Sigmoid colon (tissue), 7 donors: Measurements from ENCODE around the gene PSMA5. TPM values are rescaled to one million over a fixed set of nuclear protein-coding genes. Genes with fewer than 3 reads are reported as not detected.

Source experiments
- DNase-seq: peaks from one replicate; pipeline ENCODE4 v3.0.0-alpha.2; 2019
- H3K27ac ChIP-seq, 4 donors: fragments of 200-600 bp; sonication (generic); one replicate each; pipeline ENCODE4 v1.5.1; 2016 to 2019; ENCODE audit warnings: mild to moderate bottlenecking in 1 of 4
- H3K27me3 ChIP-seq, 3 donors: fragments of 200-600 bp; sonication (generic); one replicate each; pipeline ENCODE4 v1.5.1; 2019; ENCODE audit warnings: mild to moderate bottlenecking in 1 of 3
- H3K36me3 ChIP-seq, 4 donors: fragments of 200-600 bp; sonication (generic); one replicate each; pipeline ENCODE4 v1.5.1; 2016 to 2019
- H3K4me1 ChIP-seq, 4 donors: fragments of 200-600 bp; sonication (generic); one replicate each; pipeline ENCODE4 v1.5.1; 2017 to 2019
- H3K4me3 ChIP-seq, 4 donors: fragments of 200-600 bp; sonication (generic); one replicate each; pipeline ENCODE4 v1.5.1; 2017 to 2019; ENCODE audit warnings: mild to moderate bottlenecking in 2 of 4, moderate library complexity in 1 of 4
- H3K9me3 ChIP-seq, 4 donors: fragments of 200-600 bp in 3 of 4; sonication (generic) in 3 of 4; one replicate each; pipeline versions ENCODE4 v1.5.1 to v1.6.1; 2013 to 2019
- EP300 ChIP-seq, 4 donors: sonication (generic); formaldehyde crosslinking; IDR thresholded peaks; one replicate each; pipeline ENCODE4 v1.6.1; 2017; ENCODE audit warnings: antibody characterized with exemption in 4 of 4
- POLR2A ChIP-seq, 2 donors: fragments of 450-650 bp; IDR thresholded peaks; one replicate each; pipeline ENCODE4 v1.6.1; 2016; ENCODE audit warnings: antibody characterized with exemption in 2 of 2, mild to moderate bottlenecking in 2 of 2, moderate library complexity in 2 of 2
- POLR2AphosphoS5 ChIP-seq, 4 donors: sonication (generic); formaldehyde crosslinking; IDR thresholded peaks; one replicate each; pipeline ENCODE4 v1.6.1; 2017; ENCODE audit warnings: antibody characterized with exemption in 4 of 4
- WGBS, 2 donors: extraction: QIAGEN DNeasy Blood & Tissue Kit; methylation state at CpG; one replicate each; pipeline ENCODE4 v1.1.7; 2013; 5-methylcytosine and 5-hydroxymethylcytosine counted together
- intact Hi-C: fragments of 100-400 bp; cut with DNase I; formaldehyde crosslinking; loops from one replicate; pipeline ENCODE4 v1.15.1; 2023
- polyA plus RNA-seq, 3 donors: library from polyadenylated mRNA; stranded (reverse); fragments of 200-250 nt; gene quantifications; one replicate each; pipeline ENCODE4 v1.2.3, GENCODE V29; 2013
- total RNA-seq, 4 donors: library from RNA; depleted of rRNA; stranded (reverse); fragments of >200 nt; gene quantifications; one replicate each; pipeline ENCODE4 v1.1.0, GENCODE V29; 2016
- TF ChIP-seq, protein P1 (sequence below), 4 experiments: fragments of 450-650 bp in 3 of 4; fragments of 200-600 bp in 1 of 4; IDR thresholded peaks; one replicate each; pipeline ENCODE4 v1.5.1; 2016 to 2019; ENCODE audit warnings: antibody characterized with exemption in 4 of 4, mild to moderate bottlenecking in 3 of 4, moderate library complexity in 2 of 4
- donor health status: healthy with polysubstance abuse.
- donor health status: Bipolar disorder and iron deficiency.
- donor health status: healthy.

The PSMA5 gene
- total and polyA plus RNA-seq, 7 donors = 18.8 to 113 (median 57.6) TPM

DNA sequence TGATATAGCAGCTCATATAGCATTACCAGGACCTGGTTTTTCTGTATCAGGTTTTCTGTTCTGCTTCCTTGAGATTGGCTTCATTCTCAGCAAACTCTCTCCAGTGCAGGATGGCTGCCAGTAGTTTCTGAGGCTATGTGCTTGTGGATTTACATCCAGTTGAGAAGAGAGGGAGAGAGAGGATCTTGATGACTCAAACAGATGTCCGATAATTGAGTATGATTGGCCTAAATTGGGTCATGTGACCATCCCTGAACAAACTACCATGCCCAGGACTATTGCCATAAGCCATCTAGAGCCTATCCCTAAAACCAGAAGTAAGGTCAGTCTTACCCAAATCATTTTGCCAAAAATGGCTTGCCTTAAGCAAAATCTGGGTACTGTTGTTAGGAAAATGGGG, 18.1 kb upstream of the PSMA5 start:
- no peak overlapping the region for H3K27ac ChIP-seq
- WGBS, 2 donors = 90 to 93% methylated on average over 1 of the region's 1 CpG
- no peak for DNase-seq
- H3K36me3 ChIP-seq = no peaks in the 10 kb centered on the region
- intact Hi-C loops = no loop called here
- no peaks in the 10 kb centered on the region for H3K27me3 ChIP-seq
- H3K4me3 ChIP-seq = no peak overlapping the region
- no peaks in the 10 kb centered on the region for H3K9me3 ChIP-seq
- TF ChIP-seq EP300 (IDR thresholded peaks at IDR 0.05) (no peak), POLR2A (IDR thresholded peaks at IDR 0.05) (no peak), POLR2AphosphoS5 (IDR thresholded peaks at IDR 0.05) (no peak)
- TF ChIP-seq, protein P1, sequence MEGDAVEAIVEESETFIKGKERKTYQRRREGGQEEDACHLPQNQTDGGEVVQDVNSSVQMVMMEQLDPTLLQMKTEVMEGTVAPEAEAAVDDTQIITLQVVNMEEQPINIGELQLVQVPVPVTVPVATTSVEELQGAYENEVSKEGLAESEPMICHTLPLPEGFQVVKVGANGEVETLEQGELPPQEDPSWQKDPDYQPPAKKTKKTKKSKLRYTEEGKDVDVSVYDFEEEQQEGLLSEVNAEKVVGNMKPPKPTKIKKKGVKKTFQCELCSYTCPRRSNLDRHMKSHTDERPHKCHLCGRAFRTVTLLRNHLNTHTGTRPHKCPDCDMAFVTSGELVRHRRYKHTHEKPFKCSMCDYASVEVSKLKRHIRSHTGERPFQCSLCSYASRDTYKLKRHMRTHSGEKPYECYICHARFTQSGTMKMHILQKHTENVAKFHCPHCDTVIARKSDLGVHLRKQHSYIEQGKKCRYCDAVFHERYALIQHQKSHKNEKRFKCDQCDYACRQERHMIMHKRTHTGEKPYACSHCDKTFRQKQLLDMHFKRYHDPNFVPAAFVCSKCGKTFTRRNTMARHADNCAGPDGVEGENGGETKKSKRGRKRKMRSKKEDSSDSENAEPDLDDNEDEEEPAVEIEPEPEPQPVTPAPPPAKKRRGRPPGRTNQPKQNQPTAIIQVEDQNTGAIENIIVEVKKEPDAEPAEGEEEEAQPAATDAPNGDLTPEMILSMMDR (IDR thresholded peaks at IDR 0.05) = no peak
- H3K4me1 ChIP-seq = no peaks in the 10 kb centered on the region

DNA sequence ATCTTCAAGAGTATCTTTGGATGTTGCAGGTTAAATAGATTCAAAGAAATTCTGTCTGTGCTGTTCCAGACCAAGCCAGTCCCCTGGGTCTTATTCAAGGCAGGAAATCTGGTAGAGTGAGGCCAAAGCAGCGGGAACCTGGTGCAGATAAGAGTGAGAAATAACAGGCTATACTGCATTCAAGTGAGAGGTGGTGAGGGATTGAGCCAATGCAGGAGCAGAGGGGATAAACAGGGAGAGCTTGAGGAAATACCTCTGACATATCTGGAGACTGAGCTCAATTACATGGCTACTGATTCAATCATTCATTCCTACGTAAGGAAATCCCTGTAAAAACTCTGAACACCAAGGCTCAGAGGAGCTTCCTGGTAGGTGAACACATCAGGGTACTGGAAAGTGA, 17.2 kb upstream of the PSMA5 start:
- DNase-seq = no peak

DNA sequence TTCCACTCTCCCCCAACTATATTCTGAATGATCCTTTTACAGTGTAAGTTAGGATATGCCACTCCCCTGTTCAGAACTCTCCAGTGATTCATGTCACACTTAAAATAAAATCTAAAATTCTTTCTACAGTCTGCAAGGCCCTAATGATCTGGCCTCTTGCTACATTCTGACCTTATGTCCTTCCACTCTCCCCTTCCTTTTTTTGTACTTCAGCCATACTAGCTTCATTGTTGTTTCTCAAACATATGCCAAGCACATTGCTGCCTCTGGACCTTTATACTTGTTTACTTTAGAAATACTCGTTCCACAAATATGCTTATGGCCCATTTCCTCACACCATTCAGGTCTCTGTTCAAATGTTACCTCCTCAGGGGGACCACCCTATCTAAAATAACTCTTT, 14.8 kb upstream of the PSMA5 start:
- H3K9me3 ChIP-seq = no peaks in the 10 kb centered on the region

More for the DNA sequence above, 17.2 kb upstream of the PSMA5 start:
- WGBS, 2 donors = 76 to 81% methylated on average over 2 of the region's 2 CpGs
- Histone ChIP-seq H3K4me3 (no peak overlapping the region), H3K36me3 (no peaks in the 10 kb centered on the region), H3K27ac (no peak overlapping the region), H3K27me3 (no peaks in the 10 kb centered on the region), H3K4me1 (no peaks in the 10 kb centered on the region), H3K9me3 (no peaks in the 10 kb centered on the region)
- intact Hi-C loops = no loop called here
- TF ChIP-seq EP300 (IDR thresholded peaks at IDR 0.05) (no peak), POLR2A (IDR thresholded peaks at IDR 0.05) (no peak), POLR2AphosphoS5 (IDR thresholded peaks at IDR 0.05) (no peak)
- TF ChIP-seq, protein P1 (IDR thresholded peaks at IDR 0.05) = no peak

DNA sequence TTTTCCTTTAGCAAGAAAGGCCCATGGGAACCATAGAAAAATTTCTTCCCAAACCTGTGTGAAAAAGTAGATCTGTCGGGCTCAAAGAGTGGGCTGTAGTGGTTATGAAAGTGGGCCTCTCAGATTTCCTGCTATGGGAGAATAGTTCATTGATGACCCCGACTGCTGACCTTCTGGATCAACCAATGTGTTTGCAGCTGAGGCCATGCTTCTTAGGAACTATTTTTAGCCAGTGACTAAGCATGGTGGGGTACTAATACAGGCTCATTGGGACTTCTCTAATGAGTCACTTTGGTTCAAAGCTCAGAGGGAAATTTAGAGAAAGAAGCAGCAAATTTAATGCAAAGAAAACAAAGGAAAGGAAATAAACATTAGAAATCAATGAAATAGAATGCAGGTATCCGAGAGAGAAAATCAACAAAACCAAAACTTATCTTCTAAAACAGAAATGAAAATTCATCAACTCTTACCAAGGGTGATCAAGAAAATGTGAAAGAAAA, 12.6 kb upstream of the PSMA5 start:
- WGBS, 2 donors = 73 to 82% methylated on average over 3 of the region's 3 CpGs
- TF ChIP-seq EP300 (IDR thresholded peaks at IDR 0.05) (no peak), POLR2A (IDR thresholded peaks at IDR 0.05) (no peak), POLR2AphosphoS5 (IDR thresholded peaks at IDR 0.05) (no peak)
- TF ChIP-seq, protein P1 (IDR thresholded peaks at IDR 0.05) = no peak
- no peaks in the 10 kb centered on the region for H3K27me3 ChIP-seq
- no peak overlapping the region for H3K4me3 ChIP-seq
- no peaks in the 10 kb centered on the region for H3K36me3 ChIP-seq
- no peak overlapping the region for H3K27ac ChIP-seq
- no peak for DNase-seq
- H3K9me3 ChIP-seq = no peaks in the 10 kb centered on the region
- H3K4me1 ChIP-seq = no peaks in the 10 kb centered on the region
- intact Hi-C loops = no loop called here

More for the DNA sequence above, 14.8 kb upstream of the PSMA5 start:
- H3K4me1 ChIP-seq = no peaks in the 10 kb centered on the region
- H3K4me3 ChIP-seq = no peak overlapping the region
- H3K27me3 ChIP-seq = no peaks in the 10 kb centered on the region
- intact Hi-C loops = no loop called here
- WGBS, 2 donors = 7 to 38% methylated on average over 1 of the region's 1 CpG
- TF ChIP-seq POLR2AphosphoS5 (IDR thresholded peaks at IDR 0.05) (no peak), POLR2A (IDR thresholded peaks at IDR 0.05) (no peak), EP300 (IDR thresholded peaks at IDR 0.05) (no peak)
- TF ChIP-seq, protein P1 (IDR thresholded peaks at IDR 0.05) = no peak
- no peaks in the 10 kb centered on the region for H3K36me3 ChIP-seq
- DNase-seq = no peak
- no peak overlapping the region for H3K27ac ChIP-seq

DNA sequence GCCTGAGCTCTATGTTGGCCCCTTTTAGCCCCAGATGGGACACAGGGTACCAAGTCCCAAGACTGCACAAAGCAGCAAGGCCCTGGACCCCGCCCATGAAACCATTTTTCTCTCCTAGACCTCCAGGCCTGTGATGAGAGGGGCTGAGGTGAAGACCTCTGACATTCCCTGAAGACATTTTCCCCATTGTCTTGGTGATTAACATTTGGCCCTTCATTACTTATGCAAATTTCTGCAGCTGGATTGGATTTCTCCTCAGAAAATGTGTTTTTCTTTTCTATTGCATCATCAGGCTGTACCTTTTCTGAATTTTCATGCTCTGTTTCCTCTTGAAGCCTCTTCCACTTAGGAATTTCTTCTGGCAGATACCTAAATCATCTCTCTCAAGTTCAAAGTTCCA, 8.2 kb upstream of the PSMA5 start:
- intact Hi-C loops = no loop called here
- Histone ChIP-seq H3K27ac (no peak overlapping the region), H3K9me3 (no peaks in the 10 kb centered on the region), H3K4me3 (no peak overlapping the region), H3K27me3 (no peaks in the 10 kb centered on the region), H3K36me3 (no peaks in the 10 kb centered on the region), H3K4me1 (no peaks in the 10 kb centered on the region)
- 74 to 90% methylated on average over 1 of the region's 1 CpG for WGBS, 2 donors
- TF ChIP-seq EP300 (IDR thresholded peaks at IDR 0.05) (no peak), POLR2AphosphoS5 (IDR thresholded peaks at IDR 0.05) (no peak), POLR2A (IDR thresholded peaks at IDR 0.05) (no peak)
- TF ChIP-seq, protein P1 (IDR thresholded peaks at IDR 0.05) = no peak
- no peak for DNase-seq
